ENCODE results near the gene TDP1.
A peak's percentile ranks its signal among the peaks of the same experiment; 100 is the strongest.

TDP1 gene

GRCh38 chr14:89957376-89957775 lies 1.6 kb downstream of the TDP1 start:
- Mint-ChIP-seq H3K36me3 (ENCODE audit: low read depth) (peaks cover 63% of the 10 kb centered on the region), H3K4me3 (peak overlapping the region; percentile 97), H3K27me3 (no peaks in the 10 kb centered on the region), H3K9me3 (peaks cover 4% of the 10 kb centered on the region), H3K27ac (peak overlapping the region; percentile 99), H3K4me1 (ENCODE audit: low read depth) (peaks cover 78% of the 10 kb centered on the region)
- DNase-seq, result no peak

- Mint-ChIP-seq H3K4me3 (peak overlapping the region; percentile 97), H3K36me3 (ENCODE audit: low read depth) (peaks cover 67% of the 10 kb centered on the region), H3K27ac (peak overlapping the region; percentile 99), H3K9me3 (peaks cover 4% of the 10 kb centered on the region), H3K27me3 (no peaks in the 10 kb centered on the region), H3K4me1 (ENCODE audit: low read depth) (peaks cover 77% of the 10 kb centered on the region)
- no peak for DNase-seq
Observed at GRCh38 chr14:89957791-89958190, 2.1 kb downstream of the TDP1 start.

GRCh38 chr14:89958966-89959365 lies 3.2 kb downstream of the TDP1 start:
- no peak for DNase-seq
- Mint-ChIP-seq H3K9me3 (peaks cover 4% of the 10 kb centered on the region), H3K4me3 (peak overlapping the region; percentile 23), H3K27me3 (no peaks in the 10 kb centered on the region), H3K36me3 (ENCODE audit: low read depth) (peaks cover 78% of the 10 kb centered on the region), H3K27ac (peak overlapping the region; percentile 90), H3K4me1 (ENCODE audit: low read depth) (peaks cover 80% of the 10 kb centered on the region)

- Mint-ChIP-seq H3K36me3 (ENCODE audit: low read depth) (peaks cover 83% of the 10 kb centered on the region), H3K27me3 (no peaks in the 10 kb centered on the region), H3K4me3 (peak overlapping the region; percentile 56), H3K9me3 (peaks cover 4% of the 10 kb centered on the region), H3K27ac (peak overlapping the region; percentile 90), H3K4me1 (ENCODE audit: low read depth) (peaks cover 81% of the 10 kb centered on the region)
- DNase-seq, result no peak
Observed at GRCh38 chr14:89959853-89960445, 4.2 kb downstream of the TDP1 start.

GRCh38 chr14:89960914-89961313 lies 5.2 kb downstream of the TDP1 start:
- H3K4me3 Mint-ChIP-seq, result peak overlapping the region; percentile 10
- H3K27ac Mint-ChIP-seq, result peak overlapping the region; percentile 90
- H3K27me3 Mint-ChIP-seq, result no peaks in the 10 kb centered on the region
- peaks cover 92% of the 10 kb centered on the region for H3K36me3 Mint-ChIP-seq (ENCODE audit: low read depth)
- DNase-seq, result no peak
- H3K4me1 Mint-ChIP-seq (ENCODE audit: low read depth), result peaks cover 85% of the 10 kb centered on the region
- H3K9me3 Mint-ChIP-seq, result peaks cover 4% of the 10 kb centered on the region

GRCh38 chr14:89963288-89963978 lies 7.7 kb downstream of the TDP1 start:
- no peak overlapping the region for H3K4me3 Mint-ChIP-seq
- peaks cover 95% of the 10 kb centered on the region for H3K36me3 Mint-ChIP-seq (ENCODE audit: low read depth)
- no peak overlapping the region for H3K27ac Mint-ChIP-seq
- H3K4me1 Mint-ChIP-seq (ENCODE audit: low read depth), result peaks cover 69% of the 10 kb centered on the region
- H3K27me3 Mint-ChIP-seq, result no peaks in the 10 kb centered on the region
- H3K9me3 Mint-ChIP-seq, result peaks cover under 1% of the 10 kb centered on the region
- DNase-seq, result no peak

- Mint-ChIP-seq H3K36me3 (ENCODE audit: low read depth) (peaks cover 93% of the 10 kb centered on the region), H3K27ac (peak overlapping the region; percentile 38), H3K4me3 (no peak overlapping the region), H3K4me1 (ENCODE audit: low read depth) (peaks cover 45% of the 10 kb centered on the region), H3K9me3 (no peaks in the 10 kb centered on the region), H3K27me3 (no peaks in the 10 kb centered on the region)
- no peak for DNase-seq
Observed at GRCh38 chr14:89965839-89966238, 10.1 kb downstream of the TDP1 start.

GRCh38 chr14:89973234-89973823 lies 17.6 kb downstream of the TDP1 start:
- DNase-seq, result peak; percentile 52
- Mint-ChIP-seq H3K4me1 (ENCODE audit: low read depth) (peaks cover 7% of the 10 kb centered on the region), H3K4me3 (no peak overlapping the region), H3K9me3 (no peaks in the 10 kb centered on the region), H3K27ac (no peak overlapping the region), H3K36me3 (ENCODE audit: low read depth) (peaks cover 93% of the 10 kb centered on the region), H3K27me3 (no peaks in the 10 kb centered on the region)

GRCh38 chr14:89977668-89978067 lies 21.9 kb downstream of the TDP1 start:
- Mint-ChIP-seq H3K4me1 (ENCODE audit: low read depth) (peaks cover 6% of the 10 kb centered on the region), H3K9me3 (no peaks in the 10 kb centered on the region), H3K27me3 (no peaks in the 10 kb centered on the region), H3K27ac (no peak overlapping the region), H3K4me3 (no peak overlapping the region), H3K36me3 (ENCODE audit: low read depth) (peaks cover 97% of the 10 kb centered on the region)
- no peak for DNase-seq

- Mint-ChIP-seq H3K27me3 (no peaks in the 10 kb centered on the region), H3K36me3 (ENCODE audit: low read depth) (peaks cover 97% of the 10 kb centered on the region), H3K4me3 (no peak overlapping the region), H3K4me1 (ENCODE audit: low read depth) (no peaks in the 10 kb centered on the region), H3K27ac (no peak overlapping the region), H3K9me3 (no peaks in the 10 kb centered on the region)
- DNase-seq, result no peak
Observed at GRCh38 chr14:89978656-89979055, 22.9 kb downstream of the TDP1 start.

- H3K9me3 Mint-ChIP-seq, result no peaks in the 10 kb centered on the region
- H3K27me3 Mint-ChIP-seq, result no peaks in the 10 kb centered on the region
- DNase-seq, result no peak
- H3K4me3 Mint-ChIP-seq, result no peak overlapping the region
- no peaks in the 10 kb centered on the region for H3K4me1 Mint-ChIP-seq (ENCODE audit: low read depth)
- no peak overlapping the region for H3K27ac Mint-ChIP-seq
- H3K36me3 Mint-ChIP-seq (ENCODE audit: low read depth), result peaks cover 96% of the 10 kb centered on the region
Observed at GRCh38 chr14:89983375-89983774, 27.6 kb downstream of the TDP1 start.

GRCh38 chr14:89986462-89987160 lies 30.9 kb downstream of the TDP1 start:
- Mint-ChIP-seq H3K4me3 (no peak overlapping the region), H3K4me1 (ENCODE audit: low read depth) (no peaks in the 10 kb centered on the region), H3K36me3 (ENCODE audit: low read depth) (peaks cover 94% of the 10 kb centered on the region), H3K9me3 (no peaks in the 10 kb centered on the region), H3K27ac (no peak overlapping the region), H3K27me3 (no peaks in the 10 kb centered on the region)
- DNase-seq, result no peak

GRCh38 chr14:89987161-89987475 lies 31.4 kb downstream of the TDP1 start:
- H3K4me1 Mint-ChIP-seq (ENCODE audit: low read depth), result no peaks in the 10 kb centered on the region
- no peaks in the 10 kb centered on the region for H3K27me3 Mint-ChIP-seq
- H3K9me3 Mint-ChIP-seq, result no peaks in the 10 kb centered on the region
- no peak overlapping the region for H3K27ac Mint-ChIP-seq
- H3K36me3 Mint-ChIP-seq (ENCODE audit: low read depth), result peaks cover 93% of the 10 kb centered on the region
- H3K4me3 Mint-ChIP-seq, result no peak overlapping the region
- DNase-seq, result no peak

- H3K9me3 Mint-ChIP-seq, result no peaks in the 10 kb centered on the region
- H3K4me3 Mint-ChIP-seq, result no peak overlapping the region
- no peak for DNase-seq
- no peaks in the 10 kb centered on the region for H3K27me3 Mint-ChIP-seq
- no peak overlapping the region for H3K27ac Mint-ChIP-seq
- H3K36me3 Mint-ChIP-seq (ENCODE audit: low read depth), result peaks cover 93% of the 10 kb centered on the region
- H3K4me1 Mint-ChIP-seq (ENCODE audit: low read depth), result no peaks in the 10 kb centered on the region
Observed at GRCh38 chr14:89988787-89989186, 33.1 kb downstream of the TDP1 start.

- H3K9me3 Mint-ChIP-seq, result no peaks in the 10 kb centered on the region
- no peak overlapping the region for H3K4me3 Mint-ChIP-seq
- no peak for DNase-seq
- H3K27ac Mint-ChIP-seq, result no peak overlapping the region
- H3K4me1 Mint-ChIP-seq (ENCODE audit: low read depth), result no peaks in the 10 kb centered on the region
- H3K36me3 Mint-ChIP-seq (ENCODE audit: low read depth), result peaks cover 95% of the 10 kb centered on the region
- H3K27me3 Mint-ChIP-seq, result no peaks in the 10 kb centered on the region
Observed at GRCh38 chr14:89990218-89990617, 34.5 kb downstream of the TDP1 start.

Measured in activated T-cell treated with anti-CD3 and anti-CD28 coated beads, Interleukin-2, amount 50 U/mL, for 24 hours (primary cell).